CD4-positive, alpha-beta T cell treated with Interferon gamma for 1 hour (primary cell): Measurements from ENCODE around the gene P2RY14.

Experiments
- DNase-seq: peaks from one replicate; pipeline ENCODE4 v3.0.0-alpha.2; 2020

P2RY14 gene

DNA sequence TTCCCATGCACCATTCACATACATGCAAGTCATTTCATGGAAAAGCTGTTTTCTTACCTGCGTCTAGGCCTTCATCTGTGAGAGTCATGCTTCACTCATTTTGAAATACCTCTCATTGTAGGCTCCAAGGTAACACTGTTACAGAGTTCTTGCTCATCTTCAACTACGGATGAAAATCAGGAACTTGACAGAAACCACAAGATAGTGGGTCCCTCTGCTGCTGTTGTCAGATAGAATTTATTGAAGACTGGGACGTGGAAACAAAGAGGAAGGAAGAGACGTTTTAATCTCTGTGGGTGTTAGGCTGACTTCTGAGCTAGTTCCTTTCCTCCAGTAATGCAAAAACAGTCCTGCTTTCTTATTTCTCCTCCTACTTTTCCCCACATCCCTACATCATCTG is at the start of gene P2RY14:
TSS of gene P2RY14 (minus strand) at position 313 of the 400 bp plus-strand sequence. CDS start 64,226 bp downstream, outside the sequence.
- peak; percentile 11 for DNase-seq

DNA sequence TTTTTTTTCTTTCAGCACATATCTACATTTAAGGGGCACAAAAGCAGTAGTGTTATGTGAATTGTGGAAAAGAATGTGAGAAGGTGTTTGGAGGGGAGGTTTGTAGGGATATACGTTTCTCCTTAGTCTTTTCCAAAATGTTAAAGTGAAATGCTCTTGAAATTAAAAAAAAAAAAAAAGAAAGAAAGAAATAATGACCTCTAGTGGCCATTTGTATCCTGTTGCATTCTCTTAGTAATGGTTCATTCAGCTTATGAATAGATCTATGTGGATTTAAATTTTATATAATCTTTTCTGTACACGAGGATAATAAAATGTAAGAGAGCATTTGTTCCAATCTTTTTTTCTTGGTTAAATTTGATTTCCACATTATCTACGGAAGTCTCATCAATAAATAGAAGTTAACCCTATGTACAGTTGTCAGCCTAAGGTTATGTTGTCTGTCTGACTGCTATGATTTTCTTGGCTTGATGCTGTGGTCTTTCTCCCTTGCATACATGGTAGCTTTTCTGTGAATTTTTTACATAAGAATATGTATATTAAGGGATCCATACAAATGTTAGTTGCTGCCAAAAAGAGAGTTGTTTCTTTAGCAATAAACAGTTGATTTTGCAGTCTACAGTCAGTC is 49.3 kb upstream of the P2RY14 start:
- DNase-seq: no peak

GRCh38 chr3:151322511-151322910 is 44.2 kb upstream of the P2RY14 start:
- no peak for DNase-seq

GRCh38 chr3:151321526-151321925 is 43.2 kb upstream of the P2RY14 start:
- DNase-seq: no peak

DNA sequence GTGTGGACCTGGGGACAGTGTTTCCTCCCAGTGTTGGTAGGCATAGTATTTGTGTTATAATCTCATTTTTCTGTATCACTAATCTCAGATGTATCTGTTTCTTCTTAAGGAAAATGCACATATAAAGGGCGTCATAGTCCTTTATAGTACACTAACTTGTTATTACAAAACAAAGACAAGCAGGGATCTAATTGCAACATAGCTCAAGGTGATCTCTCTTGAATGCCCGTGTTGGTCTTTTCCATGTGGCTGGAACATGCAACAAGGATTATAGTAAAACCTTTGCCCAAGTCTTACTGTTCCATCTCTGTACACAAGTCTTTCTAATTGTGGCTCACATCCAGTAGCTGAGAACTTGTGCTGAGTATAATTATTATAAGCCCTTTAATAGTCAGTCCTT is 41.8 kb upstream of the P2RY14 start:
- no peak for DNase-seq

GRCh38 chr3:151319628-151320027 is 41.3 kb upstream of the P2RY14 start:
- DNase-seq: no peak

GRCh38 chr3:151318991-151319390 is 40.6 kb upstream of the P2RY14 start:
- DNase-seq: no peak

DNA sequence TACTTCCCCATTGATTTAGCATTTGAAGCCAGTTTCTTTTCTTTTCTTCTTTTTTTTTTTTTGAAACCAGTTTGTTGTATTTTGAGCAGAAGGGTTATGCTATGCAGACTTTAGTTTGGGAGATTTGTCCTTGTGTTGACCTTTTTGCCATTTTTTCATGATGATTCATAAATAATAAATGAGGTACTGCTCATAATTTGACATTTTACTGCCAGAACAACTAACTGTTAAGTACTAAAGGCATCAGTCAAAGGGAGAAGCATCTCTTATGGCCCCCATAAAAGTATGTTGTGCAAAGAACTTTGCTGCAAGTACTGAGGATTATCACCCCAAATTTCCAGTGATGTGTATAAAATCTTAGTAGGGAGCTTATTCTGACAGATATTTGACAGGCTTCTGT is 40.0 kb upstream of the P2RY14 start:
- DNase-seq: no peak

DNA sequence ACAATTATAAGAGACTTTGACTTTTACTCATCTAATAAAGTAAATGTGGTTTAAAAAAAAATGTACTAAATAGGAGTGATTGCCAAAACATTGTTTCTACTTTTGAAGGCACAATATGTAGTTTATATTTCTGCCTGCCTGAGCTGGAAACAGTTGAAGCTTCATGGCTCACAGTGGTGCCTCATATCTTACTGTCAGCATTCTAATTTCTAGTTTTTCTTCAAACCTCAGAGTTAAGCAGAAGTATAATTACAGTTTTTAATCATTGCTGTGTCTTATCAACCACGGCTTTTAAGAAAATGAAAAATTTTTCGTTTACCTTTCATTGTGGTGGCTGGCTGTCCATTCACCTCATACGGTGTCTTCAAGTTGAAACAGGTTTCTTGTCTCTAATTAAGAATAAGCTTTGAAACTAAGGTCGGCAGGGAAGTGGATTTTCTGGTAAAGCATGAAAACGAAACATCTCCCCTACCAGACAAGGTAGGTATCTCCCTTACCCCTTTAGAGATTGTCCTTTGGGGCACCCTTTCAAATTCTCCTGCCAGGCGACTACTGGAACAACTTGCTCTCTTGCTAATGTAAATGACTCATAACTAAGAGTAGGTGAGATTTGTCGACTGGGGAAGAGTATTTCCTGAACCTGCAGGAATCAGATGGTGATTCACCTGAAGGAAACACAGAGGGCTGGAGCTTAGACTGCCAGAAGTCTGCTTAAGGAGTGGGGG is 38.1 kb upstream of the P2RY14 start, which contains the start of gene GPR87:
TSS of gene GPR87 (minus strand) at position 554 of the 725 bp plus-strand sequence. CDS start 16,720 bp downstream, outside the sequence.
- no peak for DNase-seq

DNA sequence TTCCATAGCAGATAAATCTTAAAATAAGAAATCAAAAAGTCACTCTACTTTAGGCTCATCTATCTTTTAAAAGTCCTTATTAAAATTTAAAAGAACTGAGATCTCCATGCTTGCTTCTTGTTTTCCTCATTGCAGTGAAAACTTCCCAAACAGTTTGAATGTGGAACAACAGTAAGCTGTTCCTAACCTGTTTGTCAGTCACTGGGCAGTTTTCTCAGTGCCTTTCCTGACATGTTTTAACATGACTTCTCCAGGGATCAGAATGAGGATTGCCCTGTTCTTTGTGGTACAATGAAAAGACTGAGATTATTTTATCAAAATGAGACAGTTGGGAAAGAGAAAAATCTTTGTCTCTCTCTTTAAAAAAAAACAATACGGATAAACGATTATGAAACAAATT is 37.5 kb upstream of the P2RY14 start:
- no peak for DNase-seq

GRCh38 chr3:151315136-151315535 is 36.8 kb upstream of the P2RY14 start:
- no peak for DNase-seq

- DNase-seq: no peak
These were observed 36.3 kb upstream of the P2RY14 start for GRCh38 chr3:151314593-151314992.

DNA sequence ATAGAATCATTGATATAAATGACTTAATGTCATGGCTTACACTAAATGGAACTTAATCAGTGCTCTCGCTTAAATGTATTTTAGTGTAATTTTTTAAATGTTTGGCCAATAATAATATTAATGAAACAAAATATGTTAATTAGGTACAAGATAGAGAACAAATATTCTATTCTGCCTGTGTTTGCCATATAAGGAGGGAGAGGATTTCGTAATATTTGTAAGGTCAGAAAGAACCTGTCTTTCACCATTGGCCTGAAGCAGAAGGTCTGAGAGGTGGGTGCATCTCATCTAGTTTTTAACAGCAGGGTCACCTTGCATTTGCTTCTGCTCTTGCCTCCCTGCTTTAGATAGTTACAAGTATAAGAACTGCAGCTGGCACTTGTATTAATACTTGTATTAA is 35.8 kb upstream of the P2RY14 start:
- DNase-seq: no peak

GRCh38 chr3:151312972-151313371 is 34.6 kb upstream of the P2RY14 start:
- no peak for DNase-seq

DNA sequence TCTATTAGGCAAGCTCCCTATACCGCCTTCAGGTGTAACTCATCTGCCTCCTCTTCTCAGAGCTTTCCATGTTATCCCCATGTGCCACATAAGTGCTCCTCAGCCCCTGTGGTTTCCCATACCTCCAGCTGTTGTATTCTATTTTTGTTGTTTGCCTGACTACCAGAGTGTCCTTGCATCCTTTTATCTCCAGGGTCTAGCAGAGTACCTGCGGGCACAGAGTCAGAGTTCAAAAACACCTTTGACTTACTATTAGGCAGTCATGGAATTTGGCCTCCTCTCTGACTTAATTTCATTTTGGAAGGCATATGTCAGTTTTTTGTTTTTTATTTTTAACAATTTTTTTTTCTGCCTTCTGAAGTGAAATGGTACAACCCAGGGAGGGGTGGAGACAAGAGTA is 31.2 kb upstream of the P2RY14 start:
- DNase-seq: no peak

DNA sequence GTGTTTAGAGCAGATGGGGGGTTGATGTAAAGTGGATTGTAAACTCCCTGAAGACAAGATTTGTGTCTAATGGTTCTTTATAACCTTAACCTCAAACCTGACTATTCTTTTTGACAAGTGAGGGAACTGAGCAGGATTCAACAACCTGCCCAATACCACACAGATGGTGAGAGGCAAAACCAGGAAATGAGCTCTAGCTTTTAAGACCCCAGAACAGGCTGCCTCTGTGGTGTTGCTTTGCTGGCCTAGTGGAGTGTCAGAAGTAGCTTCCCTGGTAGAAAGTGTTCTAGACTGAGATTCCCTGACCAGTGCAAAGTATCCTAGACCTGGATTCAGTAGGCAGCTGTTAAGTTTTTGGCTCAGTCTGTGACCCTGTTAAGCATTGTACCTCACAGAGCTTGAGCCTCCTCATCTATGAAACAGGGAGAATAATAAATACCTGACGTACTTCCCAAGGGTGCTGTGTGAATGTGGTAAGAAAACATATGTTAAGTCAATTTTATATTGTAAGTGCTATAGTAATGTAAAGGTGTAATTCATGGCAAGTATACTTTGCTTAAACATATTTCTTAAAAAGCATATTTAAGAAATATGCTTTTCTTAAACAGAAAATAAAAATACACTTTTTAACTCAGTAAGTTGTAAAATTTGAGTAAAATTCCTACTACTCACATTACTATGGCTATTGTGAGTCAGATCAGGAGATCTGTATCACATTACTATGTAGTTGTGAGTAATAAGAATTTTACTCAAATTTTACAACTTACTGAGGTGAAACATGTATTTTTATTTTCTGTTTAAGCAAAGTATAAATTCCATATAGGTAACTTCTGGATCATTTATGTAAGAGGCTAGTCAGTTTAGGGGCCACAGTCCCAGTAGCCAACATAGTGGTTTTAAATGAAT is 29.5 kb upstream of the P2RY14 start:
- no peak for DNase-seq

DNA sequence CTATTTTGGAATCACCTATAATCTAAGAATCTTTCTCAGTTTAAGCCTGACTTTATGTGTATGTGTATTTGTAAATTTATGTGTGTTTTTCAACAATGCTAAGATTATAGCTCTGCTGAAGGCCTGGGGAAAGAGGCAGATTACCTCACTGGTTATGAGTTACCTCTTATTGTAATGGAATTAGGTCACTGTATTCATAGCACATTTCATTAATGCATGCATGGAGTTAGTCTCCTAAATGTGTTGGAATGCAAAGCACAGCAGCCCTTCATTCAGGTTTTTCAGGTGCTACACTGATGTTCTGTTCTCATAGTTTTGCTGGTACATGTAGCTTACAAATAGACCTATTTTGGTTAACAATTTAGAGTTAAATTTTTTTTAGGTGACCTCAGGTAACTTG is 28.8 kb upstream of the P2RY14 start:
- no peak for DNase-seq

- DNase-seq: no peak
These were observed 27.9 kb upstream of the P2RY14 start for GRCh38 chr3:151306168-151306810.

DNA sequence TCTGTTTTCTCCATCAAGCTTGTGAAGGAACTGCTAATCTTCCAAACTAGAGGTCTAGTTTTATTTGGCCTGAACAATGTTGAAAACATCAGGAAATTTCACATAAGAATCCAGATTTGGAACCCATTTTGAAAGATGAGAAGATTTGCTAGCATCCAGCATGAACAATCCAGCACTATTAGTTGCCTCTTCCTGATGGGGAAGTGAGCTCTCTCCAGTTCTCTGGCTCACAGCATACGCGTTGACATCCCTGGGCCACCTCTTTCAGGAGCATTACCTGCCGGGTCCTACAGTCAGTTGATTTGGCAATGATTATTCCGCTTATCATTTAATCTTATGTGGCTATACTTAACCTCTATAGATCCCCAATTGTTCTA is 27.4 kb upstream of the P2RY14 start:
- DNase-seq: no peak

- no peak for DNase-seq
These were observed 26.9 kb upstream of the P2RY14 start for GRCh38 chr3:151305060-151305774.

DNA sequence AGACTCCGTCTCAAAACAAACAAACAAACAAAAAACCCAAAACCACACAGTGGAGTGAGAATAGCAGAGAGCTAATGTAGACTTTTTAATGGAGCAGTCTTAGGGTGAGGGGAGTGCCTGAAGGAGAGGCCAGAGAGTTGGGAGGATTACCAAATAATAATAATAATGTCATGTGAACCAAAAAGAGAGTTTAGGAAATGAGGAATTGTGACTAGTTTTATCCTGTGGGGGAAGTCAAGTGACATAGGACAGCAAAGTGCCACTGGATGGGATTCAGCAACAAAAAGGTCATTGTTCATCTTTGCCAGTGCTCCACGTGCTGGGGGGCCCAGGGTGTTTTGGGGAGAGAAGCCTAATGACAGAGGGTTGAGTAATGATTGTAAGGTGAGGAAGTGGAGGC is 25.4 kb upstream of the P2RY14 start:
- no peak for DNase-seq

GRCh38 chr3:151301787-151302186 is 23.4 kb upstream of the P2RY14 start:
- no peak for DNase-seq
